ENCODE data around the gene PDE8A. TPM values are rescaled to one million over a fixed set of nuclear protein-coding genes. Genes with fewer than 3 reads are reported as not detected.

The PDE8A gene
- total and polyA plus RNA-seq, 4 donors: 11.2 to 47.5 (median 16.6) TPM

DNA sequence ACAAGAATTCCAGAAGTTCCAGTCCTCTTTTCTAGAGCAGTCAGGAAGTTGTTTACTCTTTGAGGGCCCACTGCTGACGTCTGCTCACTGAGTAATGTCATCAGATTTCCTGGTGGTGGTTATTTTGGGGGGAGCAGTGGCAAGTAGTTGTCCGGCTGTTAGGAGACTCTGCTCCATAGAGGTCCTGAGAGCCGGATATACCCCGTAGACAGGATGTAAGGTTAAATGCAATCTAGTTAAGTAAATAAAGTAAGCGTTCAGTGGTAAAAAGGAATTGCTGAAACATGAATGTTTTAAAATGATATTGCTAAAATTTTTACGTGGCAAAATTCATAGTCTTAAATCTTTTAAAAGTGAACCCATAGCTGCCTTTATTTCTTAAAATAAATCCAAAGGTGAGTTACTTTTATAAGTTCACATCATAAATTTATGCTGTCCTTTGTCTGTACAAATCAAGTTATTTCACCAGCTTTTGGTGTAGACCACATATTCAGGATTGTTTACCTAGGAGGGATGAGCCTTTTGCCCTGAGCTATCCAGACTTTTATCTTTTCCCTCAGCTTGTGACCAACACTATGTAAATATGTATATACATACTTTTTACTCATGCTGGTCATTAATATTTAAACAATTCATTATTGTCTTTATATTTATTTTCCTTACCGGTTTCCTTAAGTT is 65.8 kb downstream of the PDE8A start:
- Histone ChIP-seq H3K27ac (ENCODE audit: low read depth in 1 of 2, low read length in 2 of 2) (peak overlapping the region; percentile 0 to 9), H3K9ac (ENCODE audit: low read depth in 1 of 2, low read length in 2 of 2) (no peak overlapping the region), H3K4me3 (ENCODE audit: low read depth in 1 of 3, low read length in 3 of 3) (no peak overlapping the region), H3K27me3 (ENCODE audit: control insufficient read depth in 4 of 4, insufficient read depth in 4 of 4, low read length in 3 of 4) (no peaks in the 10 kb centered on the region), H3K4me1 (ENCODE audit: control insufficient read depth in 4 of 4, insufficient read depth in 4 of 4, low read length in 3 of 4) (peaks cover 7 to 13% (median 11%) of the 10 kb centered on the region in 4 donors), H3K36me3 (ENCODE audit: control insufficient read depth in 4 of 4, insufficient read depth in 3 of 4, low read depth in 1 of 4, low read length in 3 of 4) (no peaks in the 10 kb centered on the region), H3K9me3 (ENCODE audit: control insufficient read depth in 4 of 4, low read length in 3 of 4) (no peaks in the 10 kb centered on the region)
- no peak for DNase-seq (ENCODE audit: low spot score)
- WGBS: 23% methylated on average over 7 of the region's 7 CpGs
- no peak for TF ChIP-seq HNF4A (conservative IDR thresholded peaks at IDR 0.05)
- peak; percentile 12 for TF ChIP-seq CTCF (IDR thresholded peaks at IDR 0.05; ENCODE audit: low read depth, low read length, missing input control)
- no peak for TF ChIP-seq TAF1 (conservative IDR thresholded peaks at IDR 0.05)
- peak in 1 of 2 donors; percentile 41 for TF ChIP-seq GABPA (IDR thresholded peaks at IDR 0.05 in 1 of 2, conservative IDR thresholded peaks at IDR 0.05 in 1 of 2)
- TF ChIP-seq RXRA (IDR thresholded peaks at IDR 0.05): no peak
- TF ChIP-seq SP1 (IDR thresholded peaks at IDR 0.05): peak; percentile 18
- TF ChIP-seq JUND (IDR thresholded peaks at IDR 0.05): no peak
- peak; percentile 22 to 28 for TF ChIP-seq RAD21 (IDR thresholded peaks at IDR 0.05)
- TF ChIP-seq NR2F2 (IDR thresholded peaks at IDR 0.05): peak; percentile 89

- Histone ChIP-seq H3K27ac (ENCODE audit: low read depth in 1 of 2, low read length in 2 of 2) (peak overlapping the region; percentile 42 to 50), H3K4me3 (ENCODE audit: low read depth in 1 of 3, low read length in 3 of 3) (no peak overlapping the region), H3K36me3 (ENCODE audit: control insufficient read depth in 4 of 4, insufficient read depth in 3 of 4, low read depth in 1 of 4, low read length in 3 of 4) (no peaks in the 10 kb centered on the region), H3K27me3 (ENCODE audit: control insufficient read depth in 4 of 4, insufficient read depth in 4 of 4, low read length in 3 of 4) (no peaks in the 10 kb centered on the region), H3K9ac (ENCODE audit: low read depth in 1 of 2, low read length in 2 of 2) (no peak overlapping the region), H3K4me1 (ENCODE audit: control insufficient read depth in 4 of 4, insufficient read depth in 4 of 4, low read length in 3 of 4) (peaks cover 3 to 10% (median 6%) of the 10 kb centered on the region in 4 donors), H3K9me3 (ENCODE audit: control insufficient read depth in 4 of 4, low read length in 3 of 4) (no peaks in the 10 kb centered on the region)
- no peak for TF ChIP-seq JUND (IDR thresholded peaks at IDR 0.05)
- no peak for TF ChIP-seq RXRA (IDR thresholded peaks at IDR 0.05)
- no peak for TF ChIP-seq SP1 (IDR thresholded peaks at IDR 0.05)
- TF ChIP-seq ZBTB33 (IDR thresholded peaks at IDR 0.05): no peak
- no peak for TF ChIP-seq HNF4A (conservative IDR thresholded peaks at IDR 0.05)
- no peak for TF ChIP-seq FOXA2 (IDR thresholded peaks at IDR 0.05)
- no peak for TF ChIP-seq CTCF (IDR thresholded peaks at IDR 0.05; ENCODE audit: low read depth, low read length, missing input control)
- no peak for TF ChIP-seq RAD21 (IDR thresholded peaks at IDR 0.05)
- no peak for DNase-seq (ENCODE audit: low spot score)
- 70% methylated on average over 6 of the region's 6 CpGs for WGBS
Measured at GRCh38 chr15:85048430-85048829, 66.8 kb downstream of the PDE8A start.
